Type B pancreatic cell (in vitro differentiated cells): ENCODE data around the gene NEK7. TPM values are rescaled to one million over a fixed set of nuclear protein-coding genes. Genes with fewer than 3 reads are reported as not detected.
A peak's percentile ranks its signal among the peaks of the same experiment; 100 is the strongest.

Source experiments
- DNase-seq: peaks from one replicate; pipeline ENCODE4 v3.0.0; 2021; ENCODE audit warnings: mixed read lengths; ENCODE audit not compliant: unreplicated experiment; ENCODE audit errors: extremely low spot score
- H3K27ac Mint-ChIP-seq: 2 replicates; pipeline ENCODE4 v1.8.0; 2021; ENCODE audit warnings: mild to moderate bottlenecking, mixed read lengths
- H3K27me3 Mint-ChIP-seq: 2 replicates; pipeline ENCODE4 v1.8.0; 2021; ENCODE audit warnings: mixed read lengths
- H3K36me3 Mint-ChIP-seq: 2 replicates; pipeline ENCODE4 v1.8.0; 2021; ENCODE audit warnings: mixed read lengths
- H3K4me1 Mint-ChIP-seq: one replicate; pipeline ENCODE4 v1.8.0; 2021; ENCODE audit warnings: mixed read lengths; ENCODE audit not compliant: unreplicated experiment
- H3K4me3 Mint-ChIP-seq: 2 replicates; pipeline ENCODE4 v1.8.0; 2021; ENCODE audit warnings: mild to moderate bottlenecking, mixed read lengths
- H3K9me3 Mint-ChIP-seq: 2 replicates; pipeline ENCODE4 v1.8.0; 2021; ENCODE audit warnings: mixed read lengths
- total RNA-seq: library from RNA; stranded (reverse); gene quantifications from 2 replicates; pipeline ENCODE4 v1.2.1, GENCODE V29; 2021; ENCODE audit warnings: low replicate concordance
- TF ChIP-seq, protein P1 (sequence below): fragments of 200-600 bp; sonication (generic); conservative IDR thresholded peaks from 2 replicates; pipeline ENCODE4 v1.5.0; 2021; ENCODE audit warnings: antibody characterized with exemption, mild to moderate bottlenecking

Gene NEK7
- total RNA-seq, 1 donor from 2014 or later, result 35.1 TPM

DNA sequence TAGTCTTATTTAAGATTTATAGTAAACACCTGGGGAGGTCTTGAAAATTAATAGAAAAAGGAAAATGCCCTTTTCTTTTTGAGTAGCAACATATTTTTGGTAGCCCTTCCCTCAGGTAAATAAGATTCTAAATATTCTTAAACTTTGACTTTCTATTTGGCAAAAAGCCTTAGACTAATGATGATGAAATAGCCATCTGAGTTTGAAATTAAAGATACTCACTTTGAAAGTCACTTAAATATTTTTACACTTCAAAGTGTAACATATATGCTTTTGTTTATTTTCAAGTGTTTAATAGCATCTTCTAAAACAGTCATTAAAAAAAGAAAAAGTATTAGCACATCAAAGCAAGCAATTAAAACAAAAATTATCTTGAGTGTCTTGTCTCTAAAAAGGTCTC is 135.1 kb downstream of the NEK7 start:
- no peak for DNase-seq
- Mint-ChIP-seq H3K27ac (no peak overlapping the region), H3K36me3 (peaks cover 4% of the 10 kb centered on the region), H3K4me1 (peaks cover 27% of the 10 kb centered on the region), H3K4me3 (no peak overlapping the region), H3K27me3 (no peaks in the 10 kb centered on the region), H3K9me3 (no peaks in the 10 kb centered on the region)
- TF ChIP-seq, protein P1, sequence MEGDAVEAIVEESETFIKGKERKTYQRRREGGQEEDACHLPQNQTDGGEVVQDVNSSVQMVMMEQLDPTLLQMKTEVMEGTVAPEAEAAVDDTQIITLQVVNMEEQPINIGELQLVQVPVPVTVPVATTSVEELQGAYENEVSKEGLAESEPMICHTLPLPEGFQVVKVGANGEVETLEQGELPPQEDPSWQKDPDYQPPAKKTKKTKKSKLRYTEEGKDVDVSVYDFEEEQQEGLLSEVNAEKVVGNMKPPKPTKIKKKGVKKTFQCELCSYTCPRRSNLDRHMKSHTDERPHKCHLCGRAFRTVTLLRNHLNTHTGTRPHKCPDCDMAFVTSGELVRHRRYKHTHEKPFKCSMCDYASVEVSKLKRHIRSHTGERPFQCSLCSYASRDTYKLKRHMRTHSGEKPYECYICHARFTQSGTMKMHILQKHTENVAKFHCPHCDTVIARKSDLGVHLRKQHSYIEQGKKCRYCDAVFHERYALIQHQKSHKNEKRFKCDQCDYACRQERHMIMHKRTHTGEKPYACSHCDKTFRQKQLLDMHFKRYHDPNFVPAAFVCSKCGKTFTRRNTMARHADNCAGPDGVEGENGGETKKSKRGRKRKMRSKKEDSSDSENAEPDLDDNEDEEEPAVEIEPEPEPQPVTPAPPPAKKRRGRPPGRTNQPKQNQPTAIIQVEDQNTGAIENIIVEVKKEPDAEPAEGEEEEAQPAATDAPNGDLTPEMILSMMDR, result no peak

DNA sequence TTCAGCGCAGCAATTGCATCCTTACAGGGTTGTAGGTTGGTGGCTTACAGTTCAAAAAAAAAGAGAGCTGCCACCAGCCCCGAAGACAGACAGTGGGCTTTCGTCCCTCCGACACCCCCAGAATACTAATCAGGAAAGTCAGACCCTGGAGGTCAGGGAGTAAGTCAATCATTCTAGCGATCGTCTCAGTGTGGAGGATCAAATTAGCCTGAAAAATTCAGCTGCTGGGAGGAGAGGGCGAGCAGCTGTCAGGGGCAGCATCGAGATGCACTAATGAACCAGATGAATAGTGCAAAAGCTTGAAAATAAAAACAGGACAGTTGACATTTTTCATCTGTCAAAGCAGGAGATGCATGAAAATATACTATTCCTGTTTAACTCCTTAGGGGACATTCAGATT is 138.4 kb downstream of the NEK7 start:
- Mint-ChIP-seq H3K4me3 (peak overlapping the region; percentile 28), H3K9me3 (no peaks in the 10 kb centered on the region), H3K4me1 (peaks cover 22% of the 10 kb centered on the region), H3K27me3 (no peaks in the 10 kb centered on the region), H3K36me3 (peaks cover 21% of the 10 kb centered on the region), H3K27ac (no peak overlapping the region)
- TF ChIP-seq, protein P1, result no peak
- DNase-seq, result no peak

DNA sequence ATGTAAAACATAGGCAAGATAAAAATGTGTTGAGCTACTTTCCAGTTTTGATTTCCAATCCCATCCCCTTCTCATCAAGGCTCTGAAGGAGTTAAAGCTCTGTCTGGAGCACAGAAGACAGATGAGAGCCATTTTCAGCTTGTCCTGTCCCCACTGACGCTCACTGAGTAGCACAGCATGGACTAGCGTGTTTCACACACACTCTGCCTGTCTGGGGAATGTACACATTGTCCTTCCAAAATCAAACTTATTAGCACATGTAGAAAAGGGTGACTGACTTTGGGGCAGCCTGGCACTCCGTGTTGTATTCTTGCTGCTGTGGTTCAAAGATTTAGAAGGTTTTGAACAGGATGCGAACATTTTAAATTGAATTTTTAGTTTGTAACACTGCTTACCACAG is 139.2 kb downstream of the NEK7 start:
- Mint-ChIP-seq H3K27me3 (no peaks in the 10 kb centered on the region), H3K4me3 (peak overlapping the region; percentile 43), H3K9me3 (no peaks in the 10 kb centered on the region), H3K27ac (no peak overlapping the region), H3K4me1 (peaks cover 19% of the 10 kb centered on the region), H3K36me3 (peaks cover 23% of the 10 kb centered on the region)
- TF ChIP-seq, protein P1, result no peak
- DNase-seq, result no peak

DNA sequence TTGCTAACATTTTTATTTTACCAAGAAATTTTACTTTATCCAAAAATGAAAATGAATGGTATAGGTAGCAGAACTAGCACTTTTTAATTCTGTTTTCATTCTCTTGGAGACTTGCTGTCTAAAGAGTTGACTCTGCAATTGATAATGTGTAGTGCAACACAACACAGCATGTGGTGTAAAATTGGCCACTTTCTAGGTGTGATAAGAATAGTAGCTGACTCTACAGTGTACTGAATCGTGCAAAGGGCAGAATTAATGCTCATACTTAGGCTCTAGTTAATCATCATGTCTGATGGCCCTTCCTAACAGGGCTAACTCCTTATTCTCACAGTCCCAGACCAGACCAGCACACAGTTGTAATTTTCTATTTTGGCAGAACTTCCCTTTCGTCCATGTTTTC is 140.5 kb downstream of the NEK7 start:
- no peak for DNase-seq
- peaks cover 22% of the 10 kb centered on the region for H3K36me3 Mint-ChIP-seq
- peaks cover 16% of the 10 kb centered on the region for H3K4me1 Mint-ChIP-seq

DNA sequence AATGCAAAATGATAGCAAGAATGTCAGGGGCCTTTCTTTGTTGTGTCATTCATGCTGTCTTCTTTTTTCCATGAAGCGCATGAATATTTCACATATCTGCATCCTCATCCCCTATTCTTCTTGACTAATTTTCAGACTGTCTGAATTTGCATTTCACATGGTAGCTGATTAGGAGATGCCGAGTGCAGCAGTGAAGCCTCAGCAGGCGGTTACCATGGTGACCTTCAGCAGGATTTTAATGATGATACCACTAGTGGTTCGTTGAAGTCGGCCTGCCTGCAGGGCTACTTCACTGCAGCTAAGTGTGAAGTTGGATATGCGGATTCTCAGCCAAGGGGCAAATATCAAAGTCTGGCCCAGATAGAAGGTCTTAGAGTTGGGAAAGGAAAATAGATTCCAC is 141.8 kb downstream of the NEK7 start:
- Mint-ChIP-seq H3K36me3 (peaks cover 26% of the 10 kb centered on the region), H3K27ac (no peak overlapping the region), H3K27me3 (no peaks in the 10 kb centered on the region), H3K4me1 (peaks cover 16% of the 10 kb centered on the region), H3K4me3 (no peak overlapping the region), H3K9me3 (no peaks in the 10 kb centered on the region)
- TF ChIP-seq, protein P1, result no peak
- DNase-seq, result no peak

More for the DNA sequence above, 140.5 kb downstream of the NEK7 start:
- Mint-ChIP-seq H3K27ac (no peak overlapping the region), H3K27me3 (no peaks in the 10 kb centered on the region), H3K4me3 (no peak overlapping the region), H3K9me3 (no peaks in the 10 kb centered on the region)
- TF ChIP-seq, protein P1, result no peak

DNA sequence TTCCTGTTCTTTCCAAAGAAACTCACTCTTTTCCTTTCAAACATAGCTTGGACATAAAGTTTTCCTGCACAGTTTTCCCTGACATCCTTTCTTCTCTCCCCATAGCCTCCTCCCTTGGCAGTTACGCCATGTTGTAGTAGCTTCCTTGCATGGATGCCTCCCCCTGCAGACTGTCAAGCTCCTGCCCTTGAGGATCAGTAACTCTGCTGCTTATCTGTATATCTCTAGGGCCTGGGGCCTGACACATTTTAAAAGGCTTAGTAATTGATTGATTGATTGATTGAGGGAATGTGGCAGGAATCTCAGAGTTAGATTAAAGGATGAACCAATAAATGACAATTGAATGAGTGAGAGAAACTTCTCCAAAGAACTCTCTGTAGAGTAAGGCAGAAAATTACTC is 143.7 kb downstream of the NEK7 start:
- Mint-ChIP-seq H3K4me1 (peaks cover 11% of the 10 kb centered on the region), H3K4me3 (no peak overlapping the region), H3K9me3 (no peaks in the 10 kb centered on the region), H3K27ac (no peak overlapping the region), H3K36me3 (peaks cover 29% of the 10 kb centered on the region), H3K27me3 (no peaks in the 10 kb centered on the region)
- no peak for DNase-seq
- TF ChIP-seq, protein P1, result no peak
